Lower lobe of right lung (tissue), 2 donors: ENCODE results near the gene ERVK3-1. TPM values are rescaled to one million over a fixed set of nuclear protein-coding genes. Genes with fewer than 3 reads are reported as not detected.

Source experiments
- ATAC-seq, 2 donors: fragments of 200-7000 bp; cut with Tn5 transposase; one replicate each; pipeline ENCODE4 v1.9.1; 2020 to 2022; ENCODE audit warnings: mild to moderate bottlenecking in 2 of 2, moderate library complexity in 2 of 2
- DNase-seq: peaks from one replicate; pipeline ENCODE4 v3.0.0-alpha.2; 2020
- H3K27ac ChIP-seq: fragments of 200-600 bp; one replicate; pipeline ENCODE4 v1.8.0; 2022
- H3K27me3 ChIP-seq: fragments of 200-600 bp; one replicate; pipeline ENCODE4 v1.8.0; 2022; ENCODE audit warnings: low read depth
- H3K36me3 ChIP-seq: fragments of 200-600 bp; one replicate; pipeline ENCODE4 v1.8.0; 2022; ENCODE audit warnings: mild to moderate bottlenecking
- H3K4me1 ChIP-seq: fragments of 200-600 bp; one replicate; pipeline ENCODE4 v1.8.0; 2022
- H3K4me3 ChIP-seq: fragments of 200-600 bp; one replicate; pipeline ENCODE4 v1.8.0; 2022; ENCODE audit warnings: mild to moderate bottlenecking
- H3K9me3 ChIP-seq: fragments of 200-600 bp; one replicate; pipeline ENCODE4 v1.8.0; 2022
- intact Hi-C: fragments of 100-400 bp; cut with DNase I; formaldehyde crosslinking; loops from one replicate; pipeline ENCODE4 v1.11.0; 2022
- total RNA-seq: library from RNA; stranded (reverse); fragmentation: NEBNext Ultra II Directional; extraction: Animal tissue kit (Norgen Biotek cat#: 25700); gene quantifications from one replicate; pipeline ENCODE4 v1.2.1, GENCODE V29; 2021
- TF ChIP-seq, protein P1 (sequence below): fragments of 200-600 bp; IDR thresholded peaks from one replicate; pipeline ENCODE4 v1.8.0; 2022; ENCODE audit warnings: antibody characterized with exemption, mild to moderate bottlenecking
- donor health status: DM: no; HTN: yes; CAD: no; lungs with severe emphysema.

The ERVK3-1 gene
- total RNA-seq, 1 donor from 2014 or later, result 31.6 TPM

GRCh38 chr19:58291943-58292342 lies 13.2 kb upstream of the ERVK3-1 start:
- TF ChIP-seq, protein P1, sequence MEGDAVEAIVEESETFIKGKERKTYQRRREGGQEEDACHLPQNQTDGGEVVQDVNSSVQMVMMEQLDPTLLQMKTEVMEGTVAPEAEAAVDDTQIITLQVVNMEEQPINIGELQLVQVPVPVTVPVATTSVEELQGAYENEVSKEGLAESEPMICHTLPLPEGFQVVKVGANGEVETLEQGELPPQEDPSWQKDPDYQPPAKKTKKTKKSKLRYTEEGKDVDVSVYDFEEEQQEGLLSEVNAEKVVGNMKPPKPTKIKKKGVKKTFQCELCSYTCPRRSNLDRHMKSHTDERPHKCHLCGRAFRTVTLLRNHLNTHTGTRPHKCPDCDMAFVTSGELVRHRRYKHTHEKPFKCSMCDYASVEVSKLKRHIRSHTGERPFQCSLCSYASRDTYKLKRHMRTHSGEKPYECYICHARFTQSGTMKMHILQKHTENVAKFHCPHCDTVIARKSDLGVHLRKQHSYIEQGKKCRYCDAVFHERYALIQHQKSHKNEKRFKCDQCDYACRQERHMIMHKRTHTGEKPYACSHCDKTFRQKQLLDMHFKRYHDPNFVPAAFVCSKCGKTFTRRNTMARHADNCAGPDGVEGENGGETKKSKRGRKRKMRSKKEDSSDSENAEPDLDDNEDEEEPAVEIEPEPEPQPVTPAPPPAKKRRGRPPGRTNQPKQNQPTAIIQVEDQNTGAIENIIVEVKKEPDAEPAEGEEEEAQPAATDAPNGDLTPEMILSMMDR, result no peak
- no peak overlapping the region for H3K4me3 ChIP-seq
- H3K36me3 ChIP-seq, result peaks cover 82% of the 10 kb centered on the region
- DNase-seq (no peak), ATAC-seq (no peak)
- no peak overlapping the region for H3K27ac ChIP-seq
- intact Hi-C loops, result no loop called here
- no peaks in the 10 kb centered on the region for H3K27me3 ChIP-seq
- H3K4me1 ChIP-seq, result no peaks in the 10 kb centered on the region
- H3K9me3 ChIP-seq, result peaks cover 54% of the 10 kb centered on the region

DNA sequence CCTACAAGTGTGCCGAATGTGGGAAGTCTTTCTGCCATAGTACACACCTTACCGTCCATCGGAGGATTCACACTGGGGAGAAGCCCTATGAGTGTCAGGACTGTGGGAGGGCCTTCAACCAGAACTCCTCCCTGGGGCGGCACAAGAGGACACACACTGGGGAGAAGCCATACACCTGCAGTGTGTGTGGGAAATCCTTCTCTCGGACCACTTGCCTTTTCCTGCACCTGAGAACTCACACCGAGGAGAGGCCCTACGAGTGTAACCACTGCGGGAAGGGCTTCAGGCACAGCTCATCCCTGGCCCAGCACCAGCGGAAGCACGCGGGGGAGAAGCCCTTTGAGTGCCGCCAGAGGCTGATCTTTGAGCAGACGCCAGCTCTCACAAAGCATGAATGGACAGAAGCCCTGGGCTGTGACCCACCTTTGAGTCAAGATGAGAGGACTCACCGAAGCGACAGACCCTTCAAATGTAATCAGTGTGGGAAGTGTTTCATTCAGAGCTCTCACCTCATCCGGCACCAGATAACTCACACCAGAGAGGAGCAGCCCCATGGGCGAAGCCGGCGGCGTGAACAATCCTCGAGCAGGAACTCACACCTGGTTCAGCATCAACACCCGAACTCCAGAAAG lies 10.3 kb upstream of the ERVK3-1 start:
- TF ChIP-seq, protein P1, result no peak
- no peak for DNase-seq
- intact Hi-C loops, result no loop called here
- Histone ChIP-seq H3K4me3 (no peak overlapping the region), H3K36me3 (peaks cover 63% of the 10 kb centered on the region), H3K27me3 (no peaks in the 10 kb centered on the region), H3K9me3 (peaks cover 60% of the 10 kb centered on the region), H3K4me1 (no peaks in the 10 kb centered on the region), H3K27ac (no peak overlapping the region)
- ATAC-seq, result peak in 1 of 2 donors; percentile 13

- TF ChIP-seq, protein P1, result no peak
- DNase-seq (no peak), ATAC-seq (no peak)
- Histone ChIP-seq H3K4me1 (no peaks in the 10 kb centered on the region), H3K4me3 (no peak overlapping the region), H3K36me3 (peaks cover 59% of the 10 kb centered on the region), H3K9me3 (peaks cover 64% of the 10 kb centered on the region), H3K27ac (no peak overlapping the region), H3K27me3 (no peaks in the 10 kb centered on the region)
- intact Hi-C loops, result no loop called here
Measured at GRCh38 chr19:58296104-58296503, 9.1 kb upstream of the ERVK3-1 start.

DNA sequence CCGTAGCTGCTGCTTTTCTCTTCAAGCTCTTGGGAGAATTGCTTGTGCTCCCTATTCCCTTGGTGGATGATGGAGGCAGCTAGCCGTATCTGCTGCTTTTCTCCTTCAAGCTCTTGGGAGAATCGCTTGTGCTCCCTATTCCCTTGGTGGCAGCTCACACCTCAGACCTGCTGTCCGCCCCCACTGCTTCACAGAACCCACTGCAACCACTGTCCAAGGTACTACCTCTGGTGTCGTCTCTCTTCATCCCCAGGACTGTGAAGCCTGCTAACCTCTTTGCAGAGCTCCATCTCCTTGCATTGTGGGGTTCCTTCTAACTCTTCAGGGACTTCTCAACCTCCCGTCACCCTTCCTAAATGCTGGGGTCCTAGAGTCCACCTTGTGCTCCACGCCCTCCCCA lies 4.6 kb upstream of the ERVK3-1 start:
- no peaks in the 10 kb centered on the region for H3K27me3 ChIP-seq
- no peak overlapping the region for H3K4me3 ChIP-seq
- peaks cover 23% of the 10 kb centered on the region for H3K9me3 ChIP-seq
- intact Hi-C loops, result no loop called here
- DNase-seq, result no peak
- peaks cover 25% of the 10 kb centered on the region for H3K36me3 ChIP-seq
- H3K27ac ChIP-seq, result no peak overlapping the region
- peaks cover under 1% of the 10 kb centered on the region for H3K4me1 ChIP-seq
- no peak for ATAC-seq
- TF ChIP-seq, protein P1, result no peak

- Histone ChIP-seq H3K4me3 (peak overlapping the region; percentile 87), H3K36me3 (peaks cover 34% of the 10 kb centered on the region), H3K27me3 (no peaks in the 10 kb centered on the region), H3K9me3 (peaks cover 4% of the 10 kb centered on the region), H3K27ac (peak overlapping the region; percentile 94), H3K4me1 (peaks cover 13% of the 10 kb centered on the region)
- intact Hi-C loops, result no loop called here
- TF ChIP-seq, protein P1, result no peak
- ATAC-seq (no peak), DNase-seq (no peak)
Measured at GRCh38 chr19:58304255-58304654, 922 bp upstream of the ERVK3-1 start.
